Measurements from ENCODE around the gene PTPRU. TPM values are rescaled to one million over a fixed set of nuclear protein-coding genes. Genes with fewer than 3 reads are reported as not detected.

The PTPRU gene
- total and polyA plus RNA-seq, 2 of the 8 experiments (the other 6 are each of a cell fraction or from before 2014, with no cell fraction given), result 33.8 to 41.8 TPM

DNA sequence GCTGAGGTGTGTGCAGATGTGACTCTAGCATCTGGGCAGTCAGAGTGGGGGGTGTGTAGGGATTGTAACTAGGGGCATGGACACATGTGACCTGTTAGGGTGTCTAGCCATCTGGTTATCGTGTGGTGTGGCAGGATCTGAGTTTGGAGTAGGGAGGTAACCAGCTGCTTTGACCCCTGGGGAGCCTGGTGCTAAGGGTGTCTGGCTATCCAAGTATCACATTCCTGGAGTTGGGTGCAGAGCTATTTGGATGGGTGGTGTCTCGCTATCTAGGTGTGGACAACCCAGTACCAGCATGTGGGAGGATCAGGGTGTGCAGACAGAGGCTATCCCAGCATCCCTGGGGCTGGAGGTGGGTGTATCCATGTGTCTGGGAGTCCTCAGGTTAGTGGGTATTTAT is 4.7 kb downstream of the PTPRU start:
- H4K8ac ChIP-seq (ENCODE audit: extremely low read depth, insufficient read depth, low read length), result no peak overlapping the region
- H2BK15ac ChIP-seq (ENCODE audit: low read length), result peak overlapping the region; percentile 99
- H3K4ac ChIP-seq (replicated peaks; ENCODE audit: insufficient read length, low read depth, low read length), result peak overlapping the region; percentile 94
- H3K4me3 ChIP-seq (ENCODE audit: extremely low read depth in 1 of 4, insufficient read depth in 2 of 4, low read depth in 3 of 4, low read length in 4 of 4), result 0 out of 8 replicates have a peak overlapping the region, but pooled peaks of 2 of the 4 experiments have one; percentile 3 to 10
- no peak overlapping the region for H3K56ac ChIP-seq (replicated peaks; ENCODE audit: insufficient read length, low read depth, low read length)
- H3K27ac ChIP-seq (ENCODE audit: low read depth, low read length), result no peak overlapping the region
- H3K79me2 ChIP-seq (ENCODE audit: control insufficient read depth in 1 of 2, insufficient read depth in 2 of 2, low read length in 2 of 2), result no peaks in the 10 kb centered on the region; a peak in 1 of 4 replicates
- no peak overlapping the region for H3K23ac ChIP-seq (ENCODE audit: insufficient read length)
- ChIA-PET POLR2A (ENCODE audit: partially characterized antibody) (interaction anchor here (0.6 to 2.2 kb wide), 6 partner anchors 10 to 44 kb away, joined by 3 to 11 read pairs (median 4); partner anchors contain the start of gene MECR), CTCF (ENCODE audit: partially characterized antibody) (interaction anchor here (0.7 to 12.3 kb wide), 28 partner anchors 9 to 1475 kb away, joined by 3 to 113 read pairs (median 6); no protein-coding TSS in a partner anchor)
- peak overlapping the region; percentile 18 to 19; a peak in 1 of 4 replicates for H3K4me2 ChIP-seq (ENCODE audit: insufficient read depth in 1 of 2, low read depth in 2 of 2, low read length in 2 of 2)
- no peak overlapping the region for H3K14ac ChIP-seq (ENCODE audit: insufficient read length)
- H3K23me2 ChIP-seq (ENCODE audit: low read depth, low read length), result peaks cover 20% of the 10 kb centered on the region
- H2BK5ac ChIP-seq (ENCODE audit: low read depth, low read length), result peak overlapping the region; percentile 62; the same call in 1 of the 2 replicates
- no peak for DNase-seq (ENCODE audit: low read depth in 1 of 2, low spot score in 2 of 2)
- no peaks in the 10 kb centered on the region for H3K9me3 ChIP-seq (ENCODE audit: insufficient read depth in 2 of 2, low read depth in 1 of 2, low read length in 1 of 2)
- no peak overlapping the region for H2AFZ ChIP-seq (ENCODE audit: low read length)
- no peak overlapping the region for H3K9ac ChIP-seq (replicated peaks in 1 of 4; ENCODE audit: extremely low read depth in 1 of 4, low read depth in 3 of 4, low read length in 3 of 4)
- peak overlapping the region; percentile 100 for H2BK20ac ChIP-seq (ENCODE audit: low read length)
- peak overlapping the region; percentile 65 for H4K5ac ChIP-seq (ENCODE audit: insufficient read length, low read depth, low read length)
- FAIRE-seq, result no peak
- H4K20me1 ChIP-seq (replicated peaks in 1 of 2; ENCODE audit: control insufficient read depth in 1 of 2, insufficient read depth in 2 of 2, low read length in 2 of 2), result peaks cover 0 to 8% of the 10 kb centered on the region in 2 experiments
- H3K18ac ChIP-seq (ENCODE audit: extremely low read depth, low read length), result 0 out of 2 replicates have a peak overlapping the region, but pooled peaks have one; percentile 78
- peak overlapping the region; percentile 99 for H4K91ac ChIP-seq (replicated peaks; ENCODE audit: insufficient read length, low read length)
- peak overlapping the region; percentile 92; the same call in 1 of the 2 replicates for H2AK5ac ChIP-seq (ENCODE audit: low read depth, low read length)
- 88% methylated on average over 2 of the region's 2 CpGs; no CpG with 5 or more reads in 1 of the 2 experiments for WGBS, 2 experiments (ENCODE audit: extremely low coverage in 1 of 2, insufficient coverage in 1 of 2, insufficient read length in 1 of 2, insufficient replicate concordance in 2 of 2, low coverage in 1 of 2, low lambda C conversion rate in 2 of 2, missing lambda C conversion rate in 1 of 2)
- H2BK120ac ChIP-seq (replicated peaks; ENCODE audit: low read depth, low read length), result peak overlapping the region; percentile 93
- H3K4me1 ChIP-seq (replicated peaks in 1 of 4; ENCODE audit: control insufficient read depth in 3 of 4, insufficient read depth in 4 of 4, low read length in 3 of 4), result peaks cover 10 to 36% (median 24%) of the 10 kb centered on the region in 4 experiments
- TF ChIP-seq POU5F1 (IDR thresholded peaks at IDR 0.05; ENCODE audit: low read depth, low read length) (no peak), SAP30 (IDR thresholded peaks at IDR 0.05; ENCODE audit: insufficient read depth, insufficient replicate concordance, low read length) (no peak)
- peaks cover 13 to 34% (median 29%) of the 10 kb centered on the region in 4 experiments for H3K27me3 ChIP-seq (replicated peaks in 1 of 4; ENCODE audit: control insufficient read depth in 3 of 4, extremely low read depth in 1 of 4, insufficient read depth in 3 of 4, low read length in 3 of 4)
- peaks cover 4% of the 10 kb centered on the region; the same call in 1 of the 2 replicates for H3K79me1 ChIP-seq (ENCODE audit: low read depth, low read length)
- H2BK12ac ChIP-seq (ENCODE audit: low read depth, low read length), result peak overlapping the region; percentile 90; the same call in 1 of the 2 replicates
- no peaks in the 10 kb centered on the region; a peak in 1 of 8 replicates for H3K36me3 ChIP-seq (ENCODE audit: control insufficient read depth in 2 of 4, insufficient read depth in 4 of 4, low read length in 3 of 4)

Data from H1 (cell line).